K562 (cell line): ENCODE data around the gene CEL.

ENCODE experiments used
- BHLHE40 ChIP-seq: IDR thresholded peaks from 2 replicates; pipeline ENCODE4 v1.6.1; 2011; ENCODE audit warnings: low read length, improper control_type of control experiment
- CBX3 ChIP-seq, 2 experiments: IDR thresholded peaks; 1 replicate in 1 of 2; 2 replicates in 1 of 2; pipeline ENCODE4 v1.6.1; 2012; ENCODE audit warnings: inconsistent platforms in 2 of 2, low read length in 2 of 2, borderline replicate concordance in 1 of 2, control low read depth in 1 of 2
- HDAC1 ChIP-seq, 2 experiments: fragments of 450-650 bp; IDR thresholded peaks; 2 replicates each; pipeline ENCODE4 v1.6.1; 2016 to 2017; ENCODE audit warnings: inconsistent platforms in 1 of 2, mild to moderate bottlenecking in 1 of 2, moderate library complexity in 1 of 2
- MAX ChIP-seq: sonication (generic); formaldehyde crosslinking; IDR thresholded peaks from 2 replicates; pipeline ENCODE4 v1.9.0; 2022; ENCODE audit warnings: mild to moderate bottlenecking, missing genetic modification reagents
- MTA3 ChIP-seq: fragments of 450-650 bp; formaldehyde crosslinking; IDR thresholded peaks from 2 replicates; pipeline ENCODE4 v1.6.1; 2017; ENCODE audit warnings: mild to moderate bottlenecking, borderline replicate concordance
- PCBP1 ChIP-seq: fragments of 200-400 bp; formaldehyde crosslinking; IDR thresholded peaks from 2 replicates; pipeline ENCODE4 v1.6.1; 2018; ENCODE audit warnings: mild to moderate bottlenecking, low read depth, low read length; ENCODE audit not compliant: poor library complexity, severe bottlenecking
- PHB2 ChIP-seq: fragments of 450-650 bp; IDR thresholded peaks from 2 replicates; pipeline ENCODE4 v1.6.1; 2017; ENCODE audit warnings: low read depth
- POLR2AphosphoS2 ChIP-seq: IDR thresholded peaks from 2 replicates; pipeline ENCODE4 v1.6.1; 2012; ENCODE audit warnings: low read length, improper control_type of control experiment
- RAD51 ChIP-seq: fragments of 450-650 bp; IDR thresholded peaks from 2 replicates; pipeline ENCODE4 v1.7.1; 2016; ENCODE audit warnings: low read depth, mild to moderate bottlenecking, borderline replicate concordance
- RFX1 ChIP-seq: fragments of 450-650 bp; IDR thresholded peaks from 2 replicates; pipeline ENCODE4 v1.6.1; 2016; ENCODE audit warnings: mild to moderate bottlenecking, moderate library complexity
- U2AF1 ChIP-seq: fragments of 200-400 bp; formaldehyde crosslinking; optimal IDR thresholded peaks from 2 replicates; pipeline ENCODE3; 2017; ENCODE audit warnings: mild to moderate bottlenecking, low read depth, low read length, moderate library complexity
- ZNF263 ChIP-seq: sonication (generic); formaldehyde crosslinking; IDR thresholded peaks from 2 replicates; pipeline ENCODE4 v1.8.0; 2022; ENCODE audit warnings: mild to moderate bottlenecking, missing genetic modification reagents, borderline replicate concordance
- TF ChIP-seq, protein P1 (sequence below), 3 experiments: IDR thresholded peaks in 2 of 3; conservative IDR thresholded peaks in 1 of 3; 2 replicates each; pipeline ENCODE4 v1.5.1; 2011 to 2012; ENCODE audit warnings: low read length in 3 of 3, mild to moderate bottlenecking in 3 of 3, control low read depth in 2 of 3, improper control_type of control experiment in 1 of 3, inconsistent platforms in 1 of 3, low read depth in 1 of 3, mixed read lengths in 1 of 3, moderate library complexity in 1 of 3; ENCODE audit not compliant: insufficient read depth in 2 of 3
- TF ChIP-seq, protein P2 (sequence below): sonication (generic); IDR thresholded peaks from 2 replicates; pipeline ENCODE4 v1.6.1; 2016

- TF ChIP-seq MAX (CRISPR knock-in tag) (no peak), POLR2AphosphoS2 (no peak), PHB2 (no peak), PCBP1 (no peak), RAD51 (no peak), U2AF1 (no peak), RFX1 (no peak), ZNF263 (CRISPR knock-in tag) (no peak), BHLHE40 (no peak), MTA3 (no peak), CBX3 (IDR thresholded peaks at IDR 0.05; ENCODE audit: borderline replicate concordance in 1 of 2, low read length in 2 of 2) (no peak), HDAC1 (IDR thresholded peaks at IDR 0.05) (no peak)
- TF ChIP-seq, protein P1, sequence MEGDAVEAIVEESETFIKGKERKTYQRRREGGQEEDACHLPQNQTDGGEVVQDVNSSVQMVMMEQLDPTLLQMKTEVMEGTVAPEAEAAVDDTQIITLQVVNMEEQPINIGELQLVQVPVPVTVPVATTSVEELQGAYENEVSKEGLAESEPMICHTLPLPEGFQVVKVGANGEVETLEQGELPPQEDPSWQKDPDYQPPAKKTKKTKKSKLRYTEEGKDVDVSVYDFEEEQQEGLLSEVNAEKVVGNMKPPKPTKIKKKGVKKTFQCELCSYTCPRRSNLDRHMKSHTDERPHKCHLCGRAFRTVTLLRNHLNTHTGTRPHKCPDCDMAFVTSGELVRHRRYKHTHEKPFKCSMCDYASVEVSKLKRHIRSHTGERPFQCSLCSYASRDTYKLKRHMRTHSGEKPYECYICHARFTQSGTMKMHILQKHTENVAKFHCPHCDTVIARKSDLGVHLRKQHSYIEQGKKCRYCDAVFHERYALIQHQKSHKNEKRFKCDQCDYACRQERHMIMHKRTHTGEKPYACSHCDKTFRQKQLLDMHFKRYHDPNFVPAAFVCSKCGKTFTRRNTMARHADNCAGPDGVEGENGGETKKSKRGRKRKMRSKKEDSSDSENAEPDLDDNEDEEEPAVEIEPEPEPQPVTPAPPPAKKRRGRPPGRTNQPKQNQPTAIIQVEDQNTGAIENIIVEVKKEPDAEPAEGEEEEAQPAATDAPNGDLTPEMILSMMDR (IDR thresholded peaks at IDR 0.05 in 2 of 3, conservative IDR thresholded peaks at IDR 0.05 in 1 of 3; ENCODE audit: insufficient read depth in 2 of 3, low read depth in 1 of 3, low read length in 3 of 3) = no peak
- TF ChIP-seq, protein P2, sequence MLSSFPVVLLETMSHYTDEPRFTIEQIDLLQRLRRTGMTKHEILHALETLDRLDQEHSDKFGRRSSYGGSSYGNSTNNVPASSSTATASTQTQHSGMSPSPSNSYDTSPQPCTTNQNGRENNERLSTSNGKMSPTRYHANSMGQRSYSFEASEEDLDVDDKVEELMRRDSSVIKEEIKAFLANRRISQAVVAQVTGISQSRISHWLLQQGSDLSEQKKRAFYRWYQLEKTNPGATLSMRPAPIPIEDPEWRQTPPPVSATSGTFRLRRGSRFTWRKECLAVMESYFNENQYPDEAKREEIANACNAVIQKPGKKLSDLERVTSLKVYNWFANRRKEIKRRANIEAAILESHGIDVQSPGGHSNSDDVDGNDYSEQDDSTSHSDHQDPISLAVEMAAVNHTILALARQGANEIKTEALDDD = no peak
These were observed 2.7 kb downstream of the CEL start for GRCh38 chr9:133064241-133065069.
